ENCODE results near the gene SIGLEC11.
"Not testable (repeated sequence)": the region's sequence is repeated elsewhere in the genome, so short reads cannot be mapped to it uniquely, and the experiment has no call there.

GRCh38 chr19:49958596-49958995 is 2.4 kb downstream of the SIGLEC11 start:
- TF ChIP-seq TP53 (CRISPR knock-in tag; conservative IDR thresholded peaks at IDR 0.05); PHB2 (IDR thresholded peaks at IDR 0.05; ENCODE audit: partially characterized antibody); GABPA (IDR thresholded peaks at IDR 0.05; ENCODE audit: low read depth, low read length); GABPA (CRISPR knock-in tag; IDR thresholded peaks at IDR 0.05; ENCODE audit: low read depth); JUNB (CRISPR knock-in tag; IDR thresholded peaks at IDR 0.05; ENCODE audit: borderline replicate concordance); EP300 (IDR thresholded peaks at IDR 0.05; ENCODE audit: low read depth in 2 of 2, low read length in 2 of 2); EP300 (CRISPR knock-in tag; IDR thresholded peaks at IDR 0.05; ENCODE audit: borderline replicate concordance); TCF7L2 (IDR thresholded peaks at IDR 0.05; ENCODE audit: low read depth, low read length): not testable (repeated sequence)
